Lower lobe of right lung (tissue), 2 donors: Measurements from ENCODE around the gene TBL1X. TPM values are rescaled to one million over a fixed set of nuclear protein-coding genes. Genes with fewer than 3 reads are reported as not detected.
"Not testable (repeated sequence)": the region's sequence is repeated elsewhere in the genome, so short reads cannot be mapped to it uniquely, and the experiment has no call there.

Experiments used
- ATAC-seq, 2 donors: fragments of 200-7000 bp; cut with Tn5 transposase; one replicate each; pipeline ENCODE4 v1.9.1; 2020 to 2022; ENCODE audit warnings: mild to moderate bottlenecking in 2 of 2, moderate library complexity in 2 of 2
- DNase-seq: peaks from one replicate; pipeline ENCODE4 v3.0.0-alpha.2; 2020
- H3K27ac ChIP-seq: fragments of 200-600 bp; one replicate; pipeline ENCODE4 v1.8.0; 2022
- H3K27me3 ChIP-seq: fragments of 200-600 bp; one replicate; pipeline ENCODE4 v1.8.0; 2022; ENCODE audit warnings: low read depth
- H3K36me3 ChIP-seq: fragments of 200-600 bp; one replicate; pipeline ENCODE4 v1.8.0; 2022; ENCODE audit warnings: mild to moderate bottlenecking
- H3K4me1 ChIP-seq: fragments of 200-600 bp; one replicate; pipeline ENCODE4 v1.8.0; 2022
- H3K4me3 ChIP-seq: fragments of 200-600 bp; one replicate; pipeline ENCODE4 v1.8.0; 2022; ENCODE audit warnings: mild to moderate bottlenecking
- H3K9me3 ChIP-seq: fragments of 200-600 bp; one replicate; pipeline ENCODE4 v1.8.0; 2022
- CTCF ChIP-seq: fragments of 200-600 bp; IDR thresholded peaks from one replicate; pipeline ENCODE4 v1.8.0; 2022; ENCODE audit warnings: antibody characterized with exemption, mild to moderate bottlenecking
- intact Hi-C: fragments of 100-400 bp; cut with DNase I; formaldehyde crosslinking; loops from one replicate; pipeline ENCODE4 v1.11.0; 2022
- total RNA-seq: library from RNA; stranded (reverse); fragmentation: NEBNext Ultra II Directional; extraction: Animal tissue kit (Norgen Biotek cat#: 25700); gene quantifications from one replicate; pipeline ENCODE4 v1.2.1, GENCODE V29; 2021
- donor health status: DM: no; HTN: yes; CAD: no; lungs with severe emphysema.

Gene TBL1X
- total RNA-seq, 1 donor from 2014 or later: 21.4 TPM

GRCh38 chrX:9467751-9468150 lies 2.9 kb downstream of the TBL1X start:
- no peak overlapping the region for H3K27ac ChIP-seq
- H3K9me3 ChIP-seq: no peaks in the 10 kb centered on the region
- intact Hi-C loops: no loop called here
- H3K4me1 ChIP-seq: peaks cover 25% of the 10 kb centered on the region
- DNase-seq (no peak), ATAC-seq (no peak)
- H3K27me3 ChIP-seq: no peaks in the 10 kb centered on the region
- no peak for TF ChIP-seq CTCF
- no peak overlapping the region for H3K4me3 ChIP-seq
- H3K36me3 ChIP-seq: no peaks in the 10 kb centered on the region

- ATAC-seq (no peak), DNase-seq (no peak)
- Histone ChIP-seq H3K9me3 (no peaks in the 10 kb centered on the region), H3K4me1 (peaks cover 8% of the 10 kb centered on the region), H3K4me3 (no peak overlapping the region), H3K27me3 (no peaks in the 10 kb centered on the region), H3K36me3 (no peaks in the 10 kb centered on the region), H3K27ac (no peak overlapping the region)
- no peak for TF ChIP-seq CTCF
- intact Hi-C loops: no loop called here
Measured at GRCh38 chrX:9471571-9471985, 6.7 kb downstream of the TBL1X start.

GRCh38 chrX:9473708-9474107 lies 8.8 kb downstream of the TBL1X start:
- TF ChIP-seq CTCF: no peak
- Histone ChIP-seq H3K4me3 (no peak overlapping the region), H3K27me3 (no peaks in the 10 kb centered on the region), H3K27ac (no peak overlapping the region), H3K36me3 (no peaks in the 10 kb centered on the region), H3K9me3 (no peaks in the 10 kb centered on the region), H3K4me1 (no peaks in the 10 kb centered on the region)
- DNase-seq: no peak
- intact Hi-C loops: no loop called here
- ATAC-seq: no peak

GRCh38 chrX:9475417-9475816 lies 10.6 kb downstream of the TBL1X start:
- DNase-seq, H3K27me3 ChIP-seq, H3K36me3 ChIP-seq, ATAC-seq, H3K4me3 ChIP-seq, H3K4me1 ChIP-seq, H3K9me3 ChIP-seq, intact Hi-C loops, H3K27ac ChIP-seq: not testable (repeated sequence)

- H3K4me1 ChIP-seq: no peaks in the 10 kb centered on the region
- H3K9me3 ChIP-seq: no peaks in the 10 kb centered on the region
- no peak overlapping the region for H3K27ac ChIP-seq
- no peak for TF ChIP-seq CTCF
- H3K36me3 ChIP-seq: no peaks in the 10 kb centered on the region
- H3K27me3 ChIP-seq: no peaks in the 10 kb centered on the region
- no peak overlapping the region for H3K4me3 ChIP-seq
- DNase-seq: no peak
- intact Hi-C loops: no loop called here
- ATAC-seq: no peak
Measured at GRCh38 chrX:9475984-9476383, 11.1 kb downstream of the TBL1X start.

- DNase-seq (no peak), ATAC-seq (no peak)
- H3K27me3 ChIP-seq: no peaks in the 10 kb centered on the region
- no peak for TF ChIP-seq CTCF
- H3K9me3 ChIP-seq: no peaks in the 10 kb centered on the region
- H3K4me3 ChIP-seq: no peak overlapping the region
- H3K4me1 ChIP-seq: no peaks in the 10 kb centered on the region
- intact Hi-C loops: no loop called here
- H3K36me3 ChIP-seq: no peaks in the 10 kb centered on the region
- no peak overlapping the region for H3K27ac ChIP-seq
Measured at GRCh38 chrX:9476810-9477575, 12.1 kb downstream of the TBL1X start.
